Trophoblast cell (in vitro differentiated cells and primary cell): ENCODE results near the gene RNF150.
A peak's percentile ranks its signal among the peaks of the same experiment; 100 is the strongest.

Source experiments
- DNase-seq, 2 donors: peaks; one replicate each; pipeline ENCODE4 v3.0.0-alpha.2; 2016
- H2AFZ ChIP-seq: 2 replicates; pipeline ENCODE4 v1.6.1; 2013; ENCODE audit warnings: low read length, moderate library complexity, mild to moderate bottlenecking; ENCODE audit not compliant: insufficient read depth, poor library complexity
- H2AK5ac ChIP-seq: 2 replicates; pipeline ENCODE4 v1.6.1; 2013; ENCODE audit warnings: mild to moderate bottlenecking, low read length
- H2BK120ac ChIP-seq: 2 replicates; pipeline ENCODE4 v1.6.1; 2013; ENCODE audit warnings: low read length, mild to moderate bottlenecking, moderate library complexity; ENCODE audit not compliant: insufficient read depth, poor library complexity
- H2BK12ac ChIP-seq: 2 replicates; pipeline ENCODE4 v1.6.1; 2013; ENCODE audit warnings: mild to moderate bottlenecking, low read length, moderate library complexity
- H2BK5ac ChIP-seq: 2 replicates; pipeline ENCODE4 v1.6.1; 2013; ENCODE audit warnings: low read length, low read depth, moderate library complexity, mild to moderate bottlenecking; ENCODE audit not compliant: poor library complexity
- H3K14ac ChIP-seq: 2 replicates; pipeline ENCODE4 v1.6.1; 2013; ENCODE audit warnings: mild to moderate bottlenecking, low read length
- H3K18ac ChIP-seq: 2 replicates; pipeline ENCODE4 v1.6.1; 2013; ENCODE audit warnings: mild to moderate bottlenecking, low read length
- H3K23ac ChIP-seq: 2 replicates; pipeline ENCODE4 v1.6.1; 2013; ENCODE audit warnings: low read length
- H3K27ac ChIP-seq: 2 replicates; pipeline ENCODE4 v1.5.1; 2013; ENCODE audit warnings: low read depth, mild to moderate bottlenecking, inconsistent platforms, low read length, moderate library complexity
- H3K27me3 ChIP-seq: 2 replicates; pipeline ENCODE4 v1.6.1; 2013; ENCODE audit warnings: inconsistent platforms, mild to moderate bottlenecking, low read length, moderate library complexity; ENCODE audit not compliant: insufficient read depth
- H3K36me3 ChIP-seq, 2 experiments: 1 replicate in 1 of 2; 2 replicates in 1 of 2; pipeline ENCODE4 v1.6.1; 2013; ENCODE audit warnings: low read length in 2 of 2, mild to moderate bottlenecking in 2 of 2, moderate library complexity in 1 of 2; ENCODE audit not compliant: insufficient read depth in 2 of 2, control insufficient read depth in 1 of 2
- H3K4ac ChIP-seq: 2 replicates; pipeline ENCODE4 v1.6.1; 2013; ENCODE audit warnings: low read depth, mild to moderate bottlenecking, low read length, moderate library complexity
- H3K4me1 ChIP-seq, 2 experiments: 1 replicate in 1 of 2; 2 replicates in 1 of 2; pipeline ENCODE4 v1.6.1; 2013; ENCODE audit warnings: low read length in 2 of 2, mild to moderate bottlenecking in 2 of 2, moderate library complexity in 1 of 2; ENCODE audit not compliant: insufficient read depth in 2 of 2, control insufficient read depth in 1 of 2
- H3K4me2 ChIP-seq: 2 replicates; pipeline ENCODE4 v1.6.1; 2013; ENCODE audit warnings: inconsistent platforms, mild to moderate bottlenecking, low read length, moderate library complexity
- H3K4me3 ChIP-seq: 2 replicates; pipeline ENCODE4 v1.5.1; 2013; ENCODE audit warnings: mild to moderate bottlenecking, low read depth, low read length, inconsistent platforms
- H3K79me1 ChIP-seq: one replicate; pipeline ENCODE4 v1.6.1; 2013; ENCODE audit warnings: low read length
- H3K79me2 ChIP-seq: 2 replicates; pipeline ENCODE4 v1.6.1; 2013; ENCODE audit warnings: low read length, mild to moderate bottlenecking; ENCODE audit not compliant: control insufficient read depth, insufficient read depth, poor library complexity
- H3K9ac ChIP-seq: 2 replicates; pipeline ENCODE4 v1.6.1; 2013; ENCODE audit warnings: mild to moderate bottlenecking, low read length
- H3K9me3 ChIP-seq: 2 replicates; pipeline ENCODE4 v1.6.1; 2013; ENCODE audit warnings: low read depth, mild to moderate bottlenecking, control low read depth, inconsistent platforms, low read length; ENCODE audit not compliant: insufficient read depth
- H4K12ac ChIP-seq: 2 replicates; pipeline ENCODE4 v1.6.1; 2013; ENCODE audit warnings: low read depth, mild to moderate bottlenecking, low read length, moderate library complexity
- H4K8ac ChIP-seq: 2 replicates; pipeline ENCODE4 v1.6.1; 2013; ENCODE audit warnings: low read depth, mild to moderate bottlenecking, low read length, moderate library complexity
- H4K91ac ChIP-seq: one replicate; pipeline ENCODE4 v1.6.1; 2013; ENCODE audit warnings: low read depth, mild to moderate bottlenecking, low read length, moderate library complexity
- WGBS: extraction: QIAGEN DNeasy Blood & Tissue Kit; methylation state at CpG from one replicate; pipeline ENCODE4 v1.1.7; 2013; ENCODE audit warnings: missing lambda C conversion rate; ENCODE audit not compliant: insufficient read length, insufficient coverage; ENCODE audit errors: extremely low coverage; 5-methylcytosine and 5-hydroxymethylcytosine counted together

RNF150 gene

DNA sequence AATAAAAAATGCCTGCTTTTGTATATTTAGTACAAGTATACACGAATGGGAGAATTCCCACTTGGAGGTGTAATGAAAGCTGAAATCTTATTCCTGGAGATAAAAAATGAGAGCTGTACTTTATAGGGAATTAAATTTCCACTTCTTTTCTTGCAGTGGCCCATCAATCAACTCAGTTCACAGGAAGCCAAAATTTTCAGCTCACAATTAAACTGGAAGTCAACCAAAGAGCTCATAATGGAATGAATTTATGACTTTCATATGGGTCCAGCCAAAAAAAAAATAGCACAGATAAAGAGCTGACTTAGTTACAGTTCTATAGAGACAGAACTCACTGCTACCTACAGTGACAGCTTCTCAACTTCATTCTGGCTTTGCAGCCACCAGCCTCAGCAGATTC lies 261.9 kb downstream of the RNF150 start:
- Histone ChIP-seq H2BK120ac (no peak overlapping the region), H2AFZ (no peak overlapping the region), H2BK12ac (no peak overlapping the region), H3K14ac (no peak overlapping the region), H3K27me3 (no peaks in the 10 kb centered on the region), H3K4me3 (no peak overlapping the region), H3K36me3 (no peaks in the 10 kb centered on the region), H2BK5ac (no peak overlapping the region), H3K9me3 (no peaks in the 10 kb centered on the region), H4K91ac (no peak overlapping the region), H4K8ac (no peak overlapping the region), H3K4me2 (no peak overlapping the region), H3K79me2 (no peaks in the 10 kb centered on the region), H3K18ac (no peak overlapping the region), H4K12ac (no peak overlapping the region), H2AK5ac (no peak overlapping the region), H3K23ac (no peak overlapping the region), H3K27ac (no peak overlapping the region), H3K79me1 (no peaks in the 10 kb centered on the region), H3K4ac (no peak overlapping the region), H3K4me1 (no peaks in the 10 kb centered on the region), H3K9ac (no peak overlapping the region)
- DNase-seq = no peak
- no CpG with 5 or more reads among the region's 1 CpG for WGBS

GRCh38 chr4:140870427-140870826 lies 262.8 kb downstream of the RNF150 start:
- Histone ChIP-seq H2BK120ac (no peak overlapping the region), H3K4me2 (no peak overlapping the region), H3K4me3 (no peak overlapping the region), H3K27me3 (no peaks in the 10 kb centered on the region), H2BK12ac (no peak overlapping the region), H2BK5ac (no peak overlapping the region), H3K4ac (no peak overlapping the region), H3K36me3 (no peaks in the 10 kb centered on the region), H3K14ac (no peak overlapping the region), H2AK5ac (no peak overlapping the region), H3K79me1 (no peaks in the 10 kb centered on the region), H3K79me2 (no peaks in the 10 kb centered on the region), H4K12ac (no peak overlapping the region), H3K27ac (no peak overlapping the region), H2AFZ (no peak overlapping the region), H3K4me1 (no peaks in the 10 kb centered on the region), H3K9me3 (no peaks in the 10 kb centered on the region), H4K91ac (no peak overlapping the region), H3K9ac (no peak overlapping the region), H3K23ac (no peak overlapping the region), H4K8ac (no peak overlapping the region), H3K18ac (no peak overlapping the region)
- DNase-seq = no peak
- no CpG with 5 or more reads among the region's 5 CpGs for WGBS

- Histone ChIP-seq H3K4me3 (no peak overlapping the region), H3K27ac (no peak overlapping the region), H3K27me3 (no peaks in the 10 kb centered on the region), H3K4me1 (no peaks in the 10 kb centered on the region), H2BK5ac (no peak overlapping the region), H3K9ac (peak overlapping the region; percentile 52), H3K4me2 (no peak overlapping the region), H3K9me3 (no peaks in the 10 kb centered on the region), H4K8ac (no peak overlapping the region), H3K4ac (no peak overlapping the region), H4K12ac (no peak overlapping the region), H2AFZ (no peak overlapping the region), H3K79me1 (no peaks in the 10 kb centered on the region), H3K79me2 (no peaks in the 10 kb centered on the region), H4K91ac (no peak overlapping the region), H3K18ac (no peak overlapping the region), H2BK12ac (no peak overlapping the region), H3K23ac (no peak overlapping the region), H3K14ac (no peak overlapping the region), H3K36me3 (no peaks in the 10 kb centered on the region), H2BK120ac (no peak overlapping the region), H2AK5ac (no peak overlapping the region)
- no CpG with 5 or more reads among the region's 1 CpG for WGBS
- DNase-seq = no peak
Observed at GRCh38 chr4:140869446-140869845, 263.8 kb downstream of the RNF150 start.

GRCh38 chr4:140867356-140867755 lies 265.9 kb downstream of the RNF150 start:
- H3K36me3 ChIP-seq = no peaks in the 10 kb centered on the region
- no peak overlapping the region for H3K27ac ChIP-seq
- no peak overlapping the region for H3K23ac ChIP-seq
- H2AFZ ChIP-seq = no peak overlapping the region
- no peak overlapping the region for H3K14ac ChIP-seq
- H4K12ac ChIP-seq = no peak overlapping the region
- H3K79me1 ChIP-seq = no peaks in the 10 kb centered on the region
- no peak overlapping the region for H2AK5ac ChIP-seq
- no peak overlapping the region for H3K18ac ChIP-seq
- H3K4ac ChIP-seq = no peak overlapping the region
- H3K9me3 ChIP-seq = no peaks in the 10 kb centered on the region
- H2BK5ac ChIP-seq = no peak overlapping the region
- H4K8ac ChIP-seq = no peak overlapping the region
- no CpG with 5 or more reads among the region's 3 CpGs for WGBS
- H3K4me3 ChIP-seq = no peak overlapping the region
- no peaks in the 10 kb centered on the region for H3K79me2 ChIP-seq
- H4K91ac ChIP-seq = no peak overlapping the region
- DNase-seq = no peak
- H3K9ac ChIP-seq = no peak overlapping the region
- no peaks in the 10 kb centered on the region for H3K27me3 ChIP-seq
- H2BK120ac ChIP-seq = no peak overlapping the region
- no peak overlapping the region for H2BK12ac ChIP-seq
- no peaks in the 10 kb centered on the region for H3K4me1 ChIP-seq
- no peak overlapping the region for H3K4me2 ChIP-seq
